DMS114 treated with DMSO at 0.1 percent for 48 hours (cell line): ENCODE results near the gene NFATC2.

Experiments
- DNase-seq: peaks from one replicate; lab custom pipeline; 2025; ENCODE audit not compliant: unreplicated experiment; lab: John Stamatoyannopoulos, UW

NFATC2 gene

GRCh38 chr20:51339721-51340450 lies 202.6 kb downstream of the NFATC2 start:
- no peak for DNase-seq

- no peak for DNase-seq
Measured at GRCh38 chr20:51338692-51339440, 203.7 kb downstream of the NFATC2 start.

GRCh38 chr20:51337126-51337805 lies 205.3 kb downstream of the NFATC2 start:
- DNase-seq: no peak
